IPS-15b (cell line): ENCODE results near the gene BRAF.
"Not testable (repeated sequence)": the region's sequence is repeated elsewhere in the genome, so short reads cannot be mapped to it uniquely, and the experiment has no call there.

Experiments
- H3K27me3 ChIP-seq: one replicate; pipeline ENCODE4 v1.6.1; 2013; ENCODE audit warnings: low read length; ENCODE audit not compliant: control insufficient read depth, insufficient read depth
- H3K36me3 ChIP-seq: one replicate; pipeline ENCODE4 v1.6.1; 2013; ENCODE audit warnings: low read length; ENCODE audit not compliant: control insufficient read depth, insufficient read depth
- H3K4me1 ChIP-seq: one replicate; pipeline ENCODE4 v1.6.1; 2013; ENCODE audit warnings: mild to moderate bottlenecking, low read length; ENCODE audit not compliant: control insufficient read depth, insufficient read depth
- H3K4me3 ChIP-seq: one replicate; pipeline ENCODE4 v1.5.1; 2013; ENCODE audit warnings: low read depth, low read length
- H3K9ac ChIP-seq: one replicate; pipeline ENCODE4 v1.6.1; 2013; ENCODE audit warnings: low read depth, mild to moderate bottlenecking, low read length
- H3K9me3 ChIP-seq: one replicate; pipeline ENCODE4 v1.6.1; 2013; ENCODE audit warnings: mild to moderate bottlenecking, low read length; ENCODE audit not compliant: control insufficient read depth, insufficient read depth

The BRAF gene

GRCh38 chr7:140754506-140754905 is 170.2 kb downstream of the BRAF start:
- Histone ChIP-seq H3K4me1 (peaks cover 5% of the 10 kb centered on the region), H3K9ac (no peak overlapping the region), H3K9me3 (no peaks in the 10 kb centered on the region), H3K36me3 (no peaks in the 10 kb centered on the region), H3K4me3 (no peak overlapping the region), H3K27me3 (no peaks in the 10 kb centered on the region)

GRCh38 chr7:140752533-140752932 is 172.2 kb downstream of the BRAF start:
- Histone ChIP-seq H3K36me3 (no peaks in the 10 kb centered on the region), H3K4me1 (peaks cover 5% of the 10 kb centered on the region), H3K9me3 (no peaks in the 10 kb centered on the region), H3K27me3 (no peaks in the 10 kb centered on the region), H3K9ac (no peak overlapping the region), H3K4me3 (no peak overlapping the region)

- Histone ChIP-seq H3K36me3 (no peaks in the 10 kb centered on the region), H3K27me3 (no peaks in the 10 kb centered on the region), H3K9ac (no peak overlapping the region), H3K9me3 (no peaks in the 10 kb centered on the region), H3K4me3 (no peak overlapping the region), H3K4me1 (no peaks in the 10 kb centered on the region)
Observed at GRCh38 chr7:140746751-140747150, 178.0 kb downstream of the BRAF start.

- no peak overlapping the region for H3K4me3 ChIP-seq
Observed at GRCh38 chr7:140745266-140746058, 179.3 kb downstream of the BRAF start.

GRCh38 chr7:140744005-140744404 is 180.7 kb downstream of the BRAF start:
- Histone ChIP-seq H3K9me3 (no peaks in the 10 kb centered on the region), H3K4me1 (no peaks in the 10 kb centered on the region), H3K27me3 (no peaks in the 10 kb centered on the region), H3K4me3 (no peak overlapping the region), H3K9ac (no peak overlapping the region), H3K36me3 (peaks cover 1% of the 10 kb centered on the region)

More at GRCh38 chr7:140745266-140746058, 179.3 kb downstream of the BRAF start:
- Histone ChIP-seq H3K4me1 (no peaks in the 10 kb centered on the region), H3K9ac (no peak overlapping the region), H3K27me3 (no peaks in the 10 kb centered on the region), H3K9me3 (no peaks in the 10 kb centered on the region), H3K36me3 (no peaks in the 10 kb centered on the region)

GRCh38 chr7:140743255-140743654 is 181.5 kb downstream of the BRAF start:
- H3K9ac ChIP-seq, H3K4me1 ChIP-seq, H3K4me3 ChIP-seq, H3K36me3 ChIP-seq, H3K9me3 ChIP-seq, H3K27me3 ChIP-seq: not testable (repeated sequence)

- H3K9me3 ChIP-seq, result no peaks in the 10 kb centered on the region
- no peaks in the 10 kb centered on the region for H3K27me3 ChIP-seq
- no peaks in the 10 kb centered on the region for H3K4me1 ChIP-seq
- H3K36me3 ChIP-seq, result peaks cover 3% of the 10 kb centered on the region
- H3K4me3 ChIP-seq, result no peak overlapping the region
- no peak overlapping the region for H3K9ac ChIP-seq
Observed at GRCh38 chr7:140738280-140738679, 186.4 kb downstream of the BRAF start.

GRCh38 chr7:140734729-140735128 is 190.0 kb downstream of the BRAF start:
- no peak overlapping the region for H3K4me3 ChIP-seq
- no peaks in the 10 kb centered on the region for H3K4me1 ChIP-seq
- H3K27me3 ChIP-seq, result no peaks in the 10 kb centered on the region
- no peaks in the 10 kb centered on the region for H3K9me3 ChIP-seq
- H3K36me3 ChIP-seq, result peaks cover 3% of the 10 kb centered on the region
- H3K9ac ChIP-seq, result no peak overlapping the region

- Histone ChIP-seq H3K4me3 (no peak overlapping the region), H3K4me1 (no peaks in the 10 kb centered on the region), H3K9ac (no peak overlapping the region), H3K9me3 (no peaks in the 10 kb centered on the region), H3K27me3 (no peaks in the 10 kb centered on the region), H3K36me3 (peaks cover 3% of the 10 kb centered on the region)
Observed at GRCh38 chr7:140734096-140734495, 190.6 kb downstream of the BRAF start.

GRCh38 chr7:140732416-140732815 is 192.3 kb downstream of the BRAF start:
- Histone ChIP-seq H3K9ac (no peak overlapping the region), H3K9me3 (no peaks in the 10 kb centered on the region), H3K4me1 (no peaks in the 10 kb centered on the region), H3K4me3 (no peak overlapping the region), H3K36me3 (no peaks in the 10 kb centered on the region), H3K27me3 (no peaks in the 10 kb centered on the region)

- H3K9ac ChIP-seq, result no peak overlapping the region
- no peaks in the 10 kb centered on the region for H3K4me1 ChIP-seq
- no peak overlapping the region for H3K4me3 ChIP-seq
- no peaks in the 10 kb centered on the region for H3K9me3 ChIP-seq
- H3K36me3 ChIP-seq, result no peaks in the 10 kb centered on the region
- H3K27me3 ChIP-seq, result no peaks in the 10 kb centered on the region
Observed at GRCh38 chr7:140726281-140726680, 198.4 kb downstream of the BRAF start.

GRCh38 chr7:140724706-140725105 is 200.0 kb downstream of the BRAF start:
- H3K4me1 ChIP-seq, result no peaks in the 10 kb centered on the region
- H3K9ac ChIP-seq, result no peak overlapping the region
- no peaks in the 10 kb centered on the region for H3K9me3 ChIP-seq
- no peaks in the 10 kb centered on the region for H3K36me3 ChIP-seq
- no peak overlapping the region for H3K4me3 ChIP-seq
- no peaks in the 10 kb centered on the region for H3K27me3 ChIP-seq
